ENCODE measurements around the gene KMT5B. TPM values are rescaled to one million over a fixed set of nuclear protein-coding genes. Genes with fewer than 3 reads are reported as not detected.

Gene KMT5B
- total RNA-seq, 3 donors from 2014 or later = 35.2 to 74.6 (median 43.9) TPM

GRCh38 chr11:68169442-68169841 lies 43.7 kb downstream of the KMT5B start:
- Histone ChIP-seq H3K4me1 (no peaks in the 10 kb centered on the region), H3K36me3 (no peaks in the 10 kb centered on the region), H3K27ac (no peak overlapping the region), H3K9me3 (no peaks in the 10 kb centered on the region), H3K4me3 (no peak overlapping the region), H3K27me3 (no peaks in the 10 kb centered on the region)
- TF ChIP-seq POLR2A (IDR thresholded peaks at IDR 0.05) (no peak), CTCF (IDR thresholded peaks at IDR 0.05) (no peak), POLR2AphosphoS5 (IDR thresholded peaks at IDR 0.05) (no peak)
- intact Hi-C loops (cut with DNase I; ENCODE audit: low total_unique reads) = loop anchor here (5.0 kb wide), 1 partner anchor 472 kb away; no protein-coding TSS in a partner anchor
- no peak for DNase-seq (ENCODE audit: low spot score in 2 of 2)

GRCh38 chr11:68168694-68169093 lies 44.4 kb downstream of the KMT5B start:
- Histone ChIP-seq H3K4me1 (no peaks in the 10 kb centered on the region), H3K36me3 (no peaks in the 10 kb centered on the region), H3K9me3 (no peaks in the 10 kb centered on the region), H3K4me3 (no peak overlapping the region), H3K27me3 (no peaks in the 10 kb centered on the region), H3K27ac (no peak overlapping the region)
- TF ChIP-seq POLR2A (IDR thresholded peaks at IDR 0.05) = no peak
- TF ChIP-seq POLR2AphosphoS5 (IDR thresholded peaks at IDR 0.05) = no peak
- no peak for TF ChIP-seq CTCF (IDR thresholded peaks at IDR 0.05)
- DNase-seq (ENCODE audit: low spot score in 2 of 2) = no peak
- intact Hi-C loops (cut with DNase I; ENCODE audit: low total_unique reads) = loop anchor here (5.0 kb wide), 1 partner anchor 471 kb away; no protein-coding TSS in a partner anchor

GRCh38 chr11:68167474-68167873 lies 45.6 kb downstream of the KMT5B start:
- Histone ChIP-seq H3K4me3 (no peak overlapping the region), H3K9me3 (no peaks in the 10 kb centered on the region), H3K36me3 (no peaks in the 10 kb centered on the region), H3K27me3 (no peaks in the 10 kb centered on the region), H3K4me1 (no peaks in the 10 kb centered on the region), H3K27ac (no peak overlapping the region)
- intact Hi-C loops (cut with DNase I; ENCODE audit: low total_unique reads) = loop anchor here (5.0 kb wide), 1 partner anchor 470 kb away; no protein-coding TSS in a partner anchor
- TF ChIP-seq POLR2A (IDR thresholded peaks at IDR 0.05) = no peak
- no peak for TF ChIP-seq CTCF (IDR thresholded peaks at IDR 0.05)
- no peak for TF ChIP-seq POLR2AphosphoS5 (IDR thresholded peaks at IDR 0.05)
- no peak for DNase-seq (ENCODE audit: low spot score in 2 of 2)

- H3K9me3 ChIP-seq = no peaks in the 10 kb centered on the region
- H3K27ac ChIP-seq = no peak overlapping the region
- H3K4me3 ChIP-seq = no peak overlapping the region
- no peak for TF ChIP-seq POLR2AphosphoS5 (IDR thresholded peaks at IDR 0.05)
- TF ChIP-seq CTCF (IDR thresholded peaks at IDR 0.05) = no peak
- TF ChIP-seq POLR2A (IDR thresholded peaks at IDR 0.05) = no peak
- intact Hi-C loops (cut with DNase I; ENCODE audit: low total_unique reads) = loop anchor here (5.0 kb wide), 1 partner anchor 470 kb away; no protein-coding TSS in a partner anchor
- H3K36me3 ChIP-seq = no peaks in the 10 kb centered on the region
- no peaks in the 10 kb centered on the region for H3K27me3 ChIP-seq
- H3K4me1 ChIP-seq = no peaks in the 10 kb centered on the region
- DNase-seq (ENCODE audit: low spot score in 2 of 2) = no peak
These were observed 46.1 kb downstream of the KMT5B start for GRCh38 chr11:68166969-68167368.

GRCh38 chr11:68165601-68166000 lies 47.5 kb downstream of the KMT5B start:
- H3K27me3 ChIP-seq = no peaks in the 10 kb centered on the region
- H3K4me1 ChIP-seq = no peaks in the 10 kb centered on the region
- DNase-seq (ENCODE audit: low spot score in 2 of 2) = no peak
- intact Hi-C loops (cut with DNase I; ENCODE audit: low total_unique reads) = loop anchor here (5.0 kb wide), 1 partner anchor 468 kb away; no protein-coding TSS in a partner anchor
- no peak overlapping the region for H3K27ac ChIP-seq
- H3K4me3 ChIP-seq = no peak overlapping the region
- TF ChIP-seq POLR2A (IDR thresholded peaks at IDR 0.05) = no peak
- TF ChIP-seq CTCF (IDR thresholded peaks at IDR 0.05) = no peak
- no peak for TF ChIP-seq POLR2AphosphoS5 (IDR thresholded peaks at IDR 0.05)
- H3K36me3 ChIP-seq = no peaks in the 10 kb centered on the region
- H3K9me3 ChIP-seq = no peaks in the 10 kb centered on the region
